Prostate gland (tissue), 2 donors: ENCODE results near the gene FAM180B.

Experiments
- CTCF ChIP-seq, 4 experiments: fragments of 200-600 bp in 2 of 4; fragments of 450-650 bp in 2 of 4; sonication (generic) in 2 of 4; IDR thresholded peaks; 1 replicate in 3 of 4; 2 replicates in 1 of 4; pipeline ENCODE4 v1.5.1; 2016 to 2019; ENCODE audit warnings: antibody characterized with exemption in 4 of 4, mild to moderate bottlenecking in 2 of 4, moderate library complexity in 2 of 4
- POLR2A ChIP-seq: fragments of 450-650 bp; IDR thresholded peaks from one replicate; pipeline ENCODE4 v1.6.1; 2016; ENCODE audit warnings: antibody characterized with exemption, mild to moderate bottlenecking

GRCh38 chr11:47570651-47571356 is 15.7 kb upstream of the FAM180B start:
- TF ChIP-seq CTCF (IDR thresholded peaks at IDR 0.05) (no peak), POLR2A (no peak)
